Activated CD4-positive, alpha-beta T cell treated with anti-CD3 and anti-CD28 coated beads, Interleukin-2, amount 50 U/mL, for 24 hours (primary cell): ENCODE data around the gene PPARG.
A peak's percentile ranks its signal among the peaks of the same experiment; 100 is the strongest.

Experiments used
- DNase-seq, 2 donors: peaks; one replicate each; pipeline ENCODE4 v3.0.0-alpha.2; 2020; ENCODE audit warnings: low read depth in 1 of 2, low spot score in 1 of 2

The PPARG gene

DNA sequence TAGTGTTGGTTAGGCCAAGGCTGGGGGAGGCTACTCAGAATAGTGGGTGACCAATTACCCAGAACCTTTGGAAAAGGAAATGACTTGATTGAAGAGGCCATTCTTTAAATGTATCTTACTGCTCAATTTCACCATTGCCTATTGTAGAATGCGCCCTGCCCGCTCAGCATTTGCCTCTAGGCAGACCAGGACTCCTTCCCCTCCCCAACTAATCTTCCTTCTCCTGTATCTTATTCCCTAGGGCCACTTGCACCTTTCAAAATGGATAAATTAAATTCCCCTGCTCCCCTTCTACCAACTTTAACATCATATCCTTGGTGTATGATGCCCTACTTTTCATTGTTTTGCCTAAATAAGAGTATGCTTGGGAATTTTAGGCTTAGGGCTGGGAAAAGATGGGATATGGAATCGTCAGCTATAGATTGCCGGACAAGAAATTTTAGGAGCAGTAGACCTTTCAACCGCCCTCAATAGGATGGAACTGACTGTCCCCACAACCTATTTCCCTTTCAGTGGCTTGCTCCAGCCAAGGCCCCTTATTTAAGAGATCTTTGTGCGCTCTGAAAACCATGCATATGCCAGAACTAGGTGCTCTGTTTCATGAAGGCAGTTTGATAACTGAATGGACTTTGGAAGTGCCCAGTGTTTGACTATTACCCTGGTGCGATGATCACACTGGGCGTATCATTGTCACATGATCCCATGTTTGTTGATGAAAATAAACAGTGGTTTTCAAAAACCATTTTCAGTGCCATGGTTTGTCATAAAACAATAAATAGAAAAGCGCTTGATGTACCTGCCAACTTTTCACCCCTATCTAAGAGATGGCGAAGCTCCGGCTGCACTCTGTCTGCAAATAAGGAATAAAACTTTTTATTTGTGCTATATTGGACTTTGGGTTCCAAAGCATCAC lies 121.1 kb downstream of the PPARG start:
- no peak for DNase-seq

DNA sequence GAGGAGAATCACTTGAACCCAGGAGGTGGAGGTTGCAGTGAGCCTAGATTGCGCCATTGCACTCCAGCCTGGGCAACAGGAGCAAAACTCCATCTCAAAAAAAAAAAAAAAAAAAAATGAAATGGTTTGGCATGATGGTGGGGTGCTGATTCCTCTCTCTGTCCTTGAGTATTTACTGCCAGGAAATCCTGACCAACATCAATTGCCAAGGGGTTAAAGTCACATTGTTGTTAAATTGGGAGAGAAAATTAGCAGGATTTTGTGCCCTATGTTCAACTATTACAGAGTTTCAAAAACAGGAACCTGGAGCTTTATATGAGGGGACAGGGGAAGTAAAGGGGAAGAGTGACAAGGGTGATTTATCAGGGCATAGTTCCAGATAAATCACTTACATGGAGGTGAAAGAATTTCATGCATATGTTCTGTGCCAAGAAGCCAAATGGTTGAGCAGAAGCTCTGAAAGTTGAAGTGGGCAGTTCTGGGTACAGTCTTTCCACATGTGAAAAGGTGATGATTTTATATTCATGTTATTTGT lies 124.9 kb downstream of the PPARG start:
- no peak for DNase-seq

- no peak for DNase-seq
These were observed 126.3 kb downstream of the PPARG start for GRCh38 chr3:12415014-12415680.

GRCh38 chr3:12416731-12417130 lies 127.9 kb downstream of the PPARG start:
- no peak for DNase-seq

GRCh38 chr3:12420393-12420792 lies 131.5 kb downstream of the PPARG start:
- peak in 1 of 2 donors; percentile 40 for DNase-seq

GRCh38 chr3:12421132-12421531 lies 132.3 kb downstream of the PPARG start:
- DNase-seq: no peak

DNA sequence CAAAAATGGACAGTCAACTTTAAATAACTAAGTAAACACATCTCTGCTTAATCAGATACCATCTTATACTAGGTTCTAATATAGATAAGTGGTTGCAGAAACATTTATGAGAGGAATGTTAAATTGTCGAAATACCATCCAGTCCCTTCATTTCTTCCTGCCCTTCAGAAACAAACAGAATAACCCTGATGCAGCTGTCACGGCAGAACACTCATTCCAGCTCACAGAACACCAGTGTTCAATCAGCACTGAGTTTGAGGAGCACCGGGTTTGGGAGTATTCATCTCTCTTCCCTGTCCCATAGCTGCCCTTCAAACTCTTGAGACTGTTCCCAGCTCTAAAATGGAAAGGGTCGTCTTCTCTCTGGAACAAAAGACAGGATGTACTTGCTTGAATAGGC lies 134.3 kb downstream of the PPARG start:
- no peak for DNase-seq

DNA sequence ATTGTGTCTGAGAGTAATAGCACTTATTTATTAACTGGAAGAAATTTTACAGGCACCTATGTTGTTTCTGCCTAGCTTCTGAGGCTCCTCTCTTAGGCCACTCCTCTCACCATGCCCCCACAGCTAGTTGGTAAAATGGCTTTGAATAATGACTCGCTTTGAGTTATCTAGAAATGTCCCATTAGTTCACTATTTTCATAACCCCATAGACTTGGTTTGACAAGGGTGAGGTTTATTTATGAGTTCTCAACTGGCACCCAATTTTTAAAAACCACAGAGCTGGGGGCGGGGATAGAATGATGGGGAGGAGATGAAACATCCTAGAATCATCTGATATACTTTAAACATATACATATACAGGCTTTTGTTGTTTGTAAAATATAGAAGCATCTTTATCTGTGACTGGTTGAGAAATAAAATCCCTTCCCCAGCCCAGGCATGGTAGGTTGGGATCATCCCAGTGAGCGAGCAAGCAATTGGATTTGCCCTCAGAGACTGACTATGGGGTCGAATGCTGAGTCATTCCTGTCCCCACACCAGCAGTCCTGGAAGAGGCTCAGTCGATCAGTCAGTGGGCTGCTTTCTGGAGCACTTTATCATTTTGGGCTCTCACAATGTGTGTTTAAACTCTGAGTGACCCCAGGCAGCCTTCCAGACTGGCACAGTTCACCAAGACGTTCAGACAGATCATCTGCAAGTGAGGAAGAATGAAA lies 135.2 kb downstream of the PPARG start:
- DNase-seq: peak in 1 of 2 donors; percentile 18

- no peak for DNase-seq
These were observed 135.9 kb downstream of the PPARG start for GRCh38 chr3:12424635-12425319.

DNA sequence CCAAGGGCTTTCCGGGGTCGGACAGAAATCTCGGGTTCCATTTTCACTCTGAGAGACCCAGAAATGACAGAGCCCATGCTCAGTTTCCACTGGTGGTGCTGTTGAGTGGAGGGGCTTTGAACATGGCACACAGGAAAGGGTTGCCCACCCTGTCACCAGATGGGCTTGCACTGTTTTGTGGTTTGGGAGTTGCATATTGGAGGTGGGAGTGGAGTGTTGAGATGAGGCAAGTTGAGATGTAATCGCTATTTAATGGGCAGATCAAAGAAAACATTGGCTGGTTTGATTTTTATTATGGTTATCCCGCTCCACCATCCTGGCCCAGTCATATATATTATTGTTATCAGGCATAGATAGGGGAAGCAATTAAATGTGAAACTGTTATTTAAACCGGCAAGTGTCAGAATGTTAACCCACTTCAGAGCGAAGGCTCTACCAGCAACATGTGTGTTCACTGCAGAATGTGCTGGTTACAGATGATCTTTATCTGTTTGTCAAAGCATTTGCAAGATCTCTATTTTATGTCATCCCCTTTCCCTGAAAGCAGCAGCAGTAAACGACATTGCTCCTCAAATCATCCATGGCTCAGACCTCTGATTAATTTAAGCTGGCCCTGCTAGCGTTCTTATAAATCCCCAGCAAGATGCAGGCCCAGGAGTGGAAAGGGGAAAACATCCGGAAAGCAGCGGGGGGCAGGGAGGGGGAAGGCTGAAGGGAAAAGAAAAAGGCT lies 137.1 kb downstream of the PPARG start:
- no peak for DNase-seq

GRCh38 chr3:12427551-12427950 lies 138.7 kb downstream of the PPARG start:
- DNase-seq: no peak

DNA sequence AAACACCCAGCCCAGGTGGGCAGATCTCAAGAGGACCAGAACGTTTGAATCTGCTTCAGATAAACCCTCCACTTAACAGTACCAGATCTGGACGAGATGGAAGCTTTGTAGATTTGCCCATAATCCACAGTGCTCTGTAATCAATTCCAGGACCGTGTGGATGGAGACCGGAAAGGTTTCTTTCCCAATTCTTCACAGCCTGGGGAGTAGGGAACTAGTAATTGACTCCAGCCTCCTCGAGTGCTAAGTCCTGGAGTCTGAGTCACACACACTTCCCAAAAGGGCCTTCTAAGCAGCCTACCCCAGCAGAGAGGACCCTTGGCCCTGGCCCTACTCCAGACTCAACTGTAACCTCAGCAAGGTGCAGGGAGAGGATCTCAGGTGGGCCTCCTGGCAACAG lies 139.3 kb downstream of the PPARG start:
- DNase-seq: no peak

GRCh38 chr3:12430086-12430485 lies 141.2 kb downstream of the PPARG start:
- DNase-seq: no peak

DNA sequence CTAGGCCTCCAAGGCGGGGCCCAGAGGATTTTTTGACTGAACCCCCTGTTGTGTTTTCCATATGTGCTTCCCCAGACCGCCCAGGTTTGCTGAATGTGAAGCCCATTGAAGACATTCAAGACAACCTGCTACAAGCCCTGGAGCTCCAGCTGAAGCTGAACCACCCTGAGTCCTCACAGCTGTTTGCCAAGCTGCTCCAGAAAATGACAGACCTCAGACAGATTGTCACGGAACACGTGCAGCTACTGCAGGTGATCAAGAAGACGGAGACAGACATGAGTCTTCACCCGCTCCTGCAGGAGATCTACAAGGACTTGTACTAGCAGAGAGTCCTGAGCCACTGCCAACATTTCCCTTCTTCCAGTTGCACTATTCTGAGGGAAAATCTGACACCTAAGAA lies 145.0 kb downstream of the PPARG start:
- DNase-seq: no peak

DNA sequence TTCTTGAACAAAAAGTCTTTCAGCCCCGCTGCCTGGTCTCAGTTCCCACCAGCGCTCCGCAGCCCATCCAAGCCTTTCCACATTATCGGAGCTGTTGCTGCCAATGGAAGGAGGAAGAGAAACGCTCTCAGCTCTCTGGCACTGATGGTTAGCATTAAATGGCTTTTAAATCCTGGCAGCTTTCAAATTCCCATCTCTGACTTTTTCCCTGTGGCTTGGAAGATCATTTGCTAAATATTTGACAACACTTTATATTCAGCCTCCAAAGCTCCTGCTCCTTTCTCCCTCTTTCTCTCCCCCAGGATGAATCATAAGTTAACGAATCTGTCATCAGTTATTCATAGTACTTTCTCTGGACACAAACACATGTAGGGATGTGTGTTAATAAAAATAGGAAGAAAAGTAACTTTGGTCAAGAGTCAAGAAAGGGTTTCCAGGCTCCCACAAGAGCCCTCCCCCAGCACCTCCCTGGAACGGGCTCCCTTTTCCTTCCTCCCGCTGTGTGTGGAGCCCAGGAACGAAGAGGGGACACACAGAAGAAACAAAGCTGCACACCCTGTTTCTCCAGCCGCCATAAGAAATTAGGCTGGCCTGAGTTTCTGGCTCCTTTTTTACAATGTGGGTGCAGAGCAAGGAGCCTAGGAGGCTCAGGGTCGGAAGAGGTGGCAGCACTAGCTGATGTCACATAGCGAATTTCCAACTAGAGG lies 147.8 kb downstream of the PPARG start:
- DNase-seq: no peak

DNA sequence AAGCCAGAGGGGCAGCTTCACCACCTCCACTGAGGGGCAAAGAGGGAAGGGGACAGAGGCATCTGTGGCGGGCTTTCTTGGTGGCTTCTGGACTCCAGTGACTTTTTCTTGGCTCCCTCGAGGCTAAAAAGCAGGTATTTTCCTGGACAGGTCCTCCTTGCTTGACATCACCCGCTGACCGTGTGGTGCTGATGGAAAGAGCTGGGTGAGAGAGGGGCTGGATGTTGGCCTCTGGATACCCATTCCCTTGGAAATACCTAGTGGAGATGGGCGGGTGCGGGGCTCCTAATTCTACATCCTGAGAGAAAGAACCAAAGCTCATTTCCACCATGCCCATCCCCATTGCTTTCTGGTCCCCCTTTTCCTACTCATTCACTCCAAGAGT lies 148.3 kb downstream of the PPARG start:
- DNase-seq: no peak

DNA sequence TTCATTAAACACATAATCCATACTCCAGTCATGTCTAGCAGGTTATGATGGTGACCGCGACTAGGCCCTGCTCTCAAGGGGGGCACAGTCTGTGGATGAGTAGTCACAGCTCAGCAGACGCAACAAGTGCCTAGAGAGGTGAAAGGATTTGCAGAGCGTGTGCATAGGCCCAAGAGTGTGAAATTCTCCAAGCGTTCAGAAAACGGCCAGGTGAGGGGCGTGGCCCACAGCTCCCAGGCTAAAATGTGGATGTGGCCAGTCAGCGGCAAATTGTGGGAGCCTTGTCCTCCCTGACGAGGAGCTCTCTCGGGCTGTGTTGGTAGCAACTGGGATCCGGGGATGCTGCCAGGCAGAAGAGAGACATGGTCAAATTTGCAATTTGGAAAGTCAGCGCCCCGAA lies 149.0 kb downstream of the PPARG start:
- DNase-seq: no peak

- DNase-seq: no peak
These were observed 149.4 kb downstream of the PPARG start for GRCh38 chr3:12438318-12438717.

DNA sequence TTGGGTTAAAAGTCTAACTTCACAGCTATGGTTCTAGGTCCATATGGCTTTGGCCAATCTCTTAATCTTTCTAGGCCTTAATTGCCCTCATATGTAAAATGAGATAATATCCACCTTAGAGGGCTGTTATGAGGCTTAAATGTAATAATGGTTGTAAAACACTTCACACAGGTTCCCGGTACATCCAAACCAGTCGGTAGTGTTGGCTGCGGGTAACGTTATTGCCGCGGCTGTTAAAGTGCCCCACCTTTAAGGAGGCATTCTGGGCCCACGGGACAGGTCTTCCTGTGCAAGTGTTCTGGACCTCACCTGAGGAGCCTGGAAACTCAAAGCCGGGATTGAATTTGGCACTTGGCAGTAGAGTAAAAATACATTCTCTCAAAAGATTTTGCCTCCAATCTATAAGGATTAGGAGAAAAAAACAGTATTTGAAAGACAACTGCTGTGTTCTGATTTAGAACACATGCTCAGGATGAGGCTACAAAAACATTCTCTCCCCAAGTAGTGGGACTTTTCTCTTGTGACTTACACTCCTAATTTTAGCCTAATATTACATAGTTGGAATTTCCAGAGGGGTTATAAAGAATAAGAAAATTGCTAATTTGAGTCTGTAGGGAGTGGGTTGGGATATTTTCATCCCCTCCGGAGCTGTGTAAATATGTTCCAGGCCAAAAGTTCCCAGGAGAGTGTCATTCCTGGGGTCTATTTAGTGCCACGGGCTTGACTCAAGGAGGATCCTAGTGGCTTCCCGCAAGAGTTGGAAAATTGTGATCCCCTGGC lies 150.5 kb downstream of the PPARG start:
- DNase-seq: no peak
